ENCODE results near the gene DOK5.

DNA sequence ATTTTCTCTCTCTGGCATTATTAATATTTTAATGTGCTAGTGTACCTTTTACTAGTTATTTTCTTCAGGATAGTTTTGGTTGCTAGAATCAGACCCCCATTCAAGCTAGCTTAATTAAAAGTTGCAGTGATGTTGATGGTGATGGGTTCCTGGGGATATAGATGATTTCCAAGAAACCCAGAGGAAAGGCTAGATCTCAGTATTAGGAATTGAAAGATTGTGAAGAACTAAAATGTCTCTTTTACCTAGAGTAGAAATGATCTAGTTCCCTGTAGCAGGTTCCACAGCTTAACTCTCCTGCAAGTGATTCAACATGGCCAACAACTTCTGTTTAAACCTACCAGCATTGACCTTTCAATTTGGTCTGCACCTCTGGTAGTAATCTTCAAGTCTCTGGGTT, 78.6 kb downstream of the DOK5 start:
- no peak for TF ChIP-seq EZH2phosphoT487 (IDR thresholded peaks at IDR 0.05; ENCODE audit: borderline replicate concordance)
- TF ChIP-seq, protein P1, sequence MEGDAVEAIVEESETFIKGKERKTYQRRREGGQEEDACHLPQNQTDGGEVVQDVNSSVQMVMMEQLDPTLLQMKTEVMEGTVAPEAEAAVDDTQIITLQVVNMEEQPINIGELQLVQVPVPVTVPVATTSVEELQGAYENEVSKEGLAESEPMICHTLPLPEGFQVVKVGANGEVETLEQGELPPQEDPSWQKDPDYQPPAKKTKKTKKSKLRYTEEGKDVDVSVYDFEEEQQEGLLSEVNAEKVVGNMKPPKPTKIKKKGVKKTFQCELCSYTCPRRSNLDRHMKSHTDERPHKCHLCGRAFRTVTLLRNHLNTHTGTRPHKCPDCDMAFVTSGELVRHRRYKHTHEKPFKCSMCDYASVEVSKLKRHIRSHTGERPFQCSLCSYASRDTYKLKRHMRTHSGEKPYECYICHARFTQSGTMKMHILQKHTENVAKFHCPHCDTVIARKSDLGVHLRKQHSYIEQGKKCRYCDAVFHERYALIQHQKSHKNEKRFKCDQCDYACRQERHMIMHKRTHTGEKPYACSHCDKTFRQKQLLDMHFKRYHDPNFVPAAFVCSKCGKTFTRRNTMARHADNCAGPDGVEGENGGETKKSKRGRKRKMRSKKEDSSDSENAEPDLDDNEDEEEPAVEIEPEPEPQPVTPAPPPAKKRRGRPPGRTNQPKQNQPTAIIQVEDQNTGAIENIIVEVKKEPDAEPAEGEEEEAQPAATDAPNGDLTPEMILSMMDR (conservative IDR thresholded peaks at IDR 0.05; ENCODE audit: low read length) = no peak

Measured in Loucy (cell line).